NCI-H2029 (cell line): ENCODE measurements around the gene LRRN4CL.

Experiments
- DNase-seq: peaks from one replicate; lab custom pipeline; 2025; lab: John Stamatoyannopoulos, UW

The LRRN4CL gene

GRCh38 chr11:62646825-62647608 lies 42.3 kb downstream of the LRRN4CL start:
- no peak for DNase-seq

GRCh38 chr11:62645946-62646824 lies 43.1 kb downstream of the LRRN4CL start, which contains the start of gene GANAB:
GANAB (minus strand) TSS chr11:62646613; CDS start chr11:62646599, 14 bp downstream.
- peak; percentile 97 for DNase-seq

- DNase-seq: no peak
Observed at GRCh38 chr11:62645671-62645945, 43.7 kb downstream of the LRRN4CL start.

- DNase-seq: no peak
Observed at GRCh38 chr11:62644220-62644619, 45.1 kb downstream of the LRRN4CL start.
